Mesenchymal stem cell (in vitro differentiated cells and primary cell): ENCODE measurements around the gene NR4A1.
A peak's percentile ranks its signal among the peaks of the same experiment; 100 is the strongest.

Experiments
- DNase-seq: peaks from one replicate; pipeline ENCODE4 v3.0.0-alpha.2; 2013
- H2AFZ ChIP-seq: one replicate; pipeline ENCODE4 v1.6.1; 2013; ENCODE audit warnings: low read depth, mild to moderate bottlenecking, control low read depth, inconsistent platforms, low read length, moderate library complexity
- H2AK5ac ChIP-seq: 2 replicates; pipeline ENCODE4 v1.6.1; 2013; ENCODE audit warnings: low read length, moderate library complexity, mild to moderate bottlenecking, inconsistent platforms; ENCODE audit not compliant: severe bottlenecking
- H2BK120ac ChIP-seq: one replicate; pipeline ENCODE4 v1.6.1; 2013; ENCODE audit warnings: low read depth, mild to moderate bottlenecking, inconsistent platforms, low read length, moderate library complexity
- H2BK12ac ChIP-seq, 2 experiments: one replicate each; pipeline ENCODE4 v1.6.1; 2013; ENCODE audit warnings: inconsistent platforms in 2 of 2, low read length in 2 of 2, mild to moderate bottlenecking in 2 of 2, moderate library complexity in 2 of 2, control low read depth in 1 of 2
- H2BK15ac ChIP-seq: one replicate; pipeline ENCODE4 v1.6.1; 2013; ENCODE audit warnings: mild to moderate bottlenecking, low read depth, inconsistent platforms; ENCODE audit not compliant: poor library complexity, severe bottlenecking
- H2BK5ac ChIP-seq: 2 replicates; pipeline ENCODE4 v1.6.1; 2013; ENCODE audit warnings: low read depth, mild to moderate bottlenecking, low read length, control low read depth, inconsistent platforms; ENCODE audit not compliant: poor library complexity, severe bottlenecking
- H3K14ac ChIP-seq, 2 experiments: one replicate each; pipeline ENCODE4 v1.6.1; 2013; ENCODE audit warnings: inconsistent platforms in 2 of 2, low read length in 2 of 2, control low read depth in 1 of 2, mild to moderate bottlenecking in 1 of 2, moderate library complexity in 1 of 2
- H3K18ac ChIP-seq, 2 experiments: one replicate each; pipeline ENCODE4 v1.6.1; 2013; ENCODE audit warnings: inconsistent platforms in 2 of 2, low read length in 2 of 2, control low read depth in 1 of 2, low read depth in 1 of 2, mild to moderate bottlenecking in 1 of 2
- H3K23ac ChIP-seq, 2 experiments: one replicate each; pipeline ENCODE4 v1.6.1; 2013; ENCODE audit warnings: inconsistent platforms in 2 of 2, low read length in 2 of 2, mild to moderate bottlenecking in 2 of 2, moderate library complexity in 2 of 2, control low read depth in 1 of 2
- H3K27ac ChIP-seq: 2 replicates; pipeline ENCODE4 v1.5.1; 2013; ENCODE audit warnings: mild to moderate bottlenecking, moderate library complexity, low read length, control low read depth, inconsistent platforms; ENCODE audit not compliant: poor library complexity, severe bottlenecking
- H3K27me3 ChIP-seq, 2 experiments: 2 replicates each; pipeline versions ENCODE4 v1.6.1 to v1.7.0; 2013; ENCODE audit warnings: low read length in 2 of 2, mild to moderate bottlenecking in 2 of 2, moderate library complexity in 2 of 2, control low read depth in 1 of 2, inconsistent platforms in 1 of 2; ENCODE audit not compliant: control insufficient read depth in 1 of 2, insufficient read depth in 1 of 2
- H3K36me3 ChIP-seq, 2 experiments: 2 replicates each; pipeline versions ENCODE4 v1.6.1 to v1.7.0; 2013; ENCODE audit warnings: low read length in 2 of 2, control low read depth in 1 of 2, inconsistent platforms in 1 of 2, low read depth in 1 of 2, mild to moderate bottlenecking in 1 of 2; ENCODE audit not compliant: insufficient read depth in 2 of 2, control insufficient read depth in 1 of 2
- H3K4ac ChIP-seq, 2 experiments: one replicate each; pipeline ENCODE4 v1.6.1; 2013; ENCODE audit warnings: inconsistent platforms in 2 of 2, low read length in 2 of 2, mild to moderate bottlenecking in 2 of 2, moderate library complexity in 2 of 2, control low read depth in 1 of 2, low read depth in 1 of 2
- H3K4me1 ChIP-seq: 2 replicates; pipeline ENCODE4 v1.6.1; 2013; ENCODE audit warnings: low read depth, low read length, control low read depth; ENCODE audit not compliant: control insufficient read depth, insufficient read depth
- H3K4me2 ChIP-seq: 2 replicates; pipeline ENCODE4 v1.6.1; 2013; ENCODE audit warnings: low read length, mild to moderate bottlenecking, inconsistent platforms; ENCODE audit not compliant: poor library complexity, severe bottlenecking
- H3K4me3 ChIP-seq, 2 experiments: 2 replicates each; pipeline versions ENCODE4 v1.5.1 to v1.7.0; 2013; ENCODE audit warnings: low read length in 2 of 2, mild to moderate bottlenecking in 2 of 2, control low read depth in 1 of 2, low read depth in 1 of 2; ENCODE audit not compliant: insufficient read depth in 1 of 2
- H3K79me1 ChIP-seq: replicated peaks from 2 replicates; pipeline ENCODE4 v1.6.1; 2013; ENCODE audit warnings: mild to moderate bottlenecking, control low read depth, low read length, inconsistent platforms; ENCODE audit not compliant: poor library complexity, severe bottlenecking
- H3K9ac ChIP-seq: 2 replicates; pipeline ENCODE4 v1.7.0; 2013; ENCODE audit warnings: mild to moderate bottlenecking, low read length, moderate library complexity
- H3K9me3 ChIP-seq: 2 replicates; pipeline ENCODE4 v1.7.0; 2013; ENCODE audit warnings: mild to moderate bottlenecking, low read length; ENCODE audit not compliant: control insufficient read depth
- H4K8ac ChIP-seq: one replicate; pipeline ENCODE4 v1.6.1; 2013; ENCODE audit warnings: inconsistent platforms, mild to moderate bottlenecking, low read length, moderate library complexity
- H4K91ac ChIP-seq: one replicate; pipeline ENCODE4 v1.6.1; 2013; ENCODE audit warnings: mild to moderate bottlenecking, low read length, inconsistent platforms
- WGBS: methylation state at CpG from one replicate; pipeline ENCODE4 v1.1.7; 2013; ENCODE audit warnings: mixed read lengths; 5-methylcytosine and 5-hydroxymethylcytosine counted together

The NR4A1 gene

DNA sequence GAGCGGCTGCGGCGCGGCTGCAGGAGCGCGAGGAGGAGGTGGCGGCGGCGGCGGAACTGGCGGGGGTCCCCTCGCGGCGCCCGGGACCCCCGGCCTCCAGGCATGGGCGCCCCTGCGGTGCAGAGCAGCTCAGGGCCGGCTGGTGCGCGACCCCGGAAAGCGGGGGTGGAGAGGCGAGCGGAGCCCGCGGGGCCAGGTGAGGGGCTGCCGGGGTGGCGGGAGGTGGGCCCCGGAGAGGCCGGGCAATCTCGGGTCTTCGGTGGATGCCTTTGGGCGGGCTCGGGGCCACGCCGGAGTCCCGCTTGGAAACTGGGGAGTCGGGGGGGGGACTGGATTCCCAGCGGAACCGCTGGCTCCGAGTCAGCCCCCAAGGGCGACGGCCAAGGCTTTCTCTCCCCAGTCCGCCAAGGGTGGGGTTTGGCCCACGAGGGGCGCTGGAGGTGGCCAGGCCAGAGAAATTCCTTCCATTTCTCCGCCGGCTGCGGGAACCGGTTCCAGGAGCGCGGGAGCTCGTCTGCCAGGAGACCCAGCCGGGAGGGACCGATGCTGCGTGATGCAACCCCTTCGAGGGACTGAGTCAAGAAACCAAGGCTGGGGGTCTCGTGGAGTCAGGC, 13.9 kb upstream of the NR4A1 start:
- H3K79me1 ChIP-seq = no peaks in the 10 kb centered on the region
- no peak overlapping the region for H3K14ac ChIP-seq
- peak overlapping the region in 1 of 2 experiments; percentile 30 for H3K4ac ChIP-seq
- peaks cover 5 to 10% of the 10 kb centered on the region in 2 experiments for H3K27me3 ChIP-seq
- no peak overlapping the region for H2BK5ac ChIP-seq
- no peak overlapping the region for H3K23ac ChIP-seq
- no peak overlapping the region for H4K8ac ChIP-seq
- H4K91ac ChIP-seq = no peak overlapping the region
- no peak overlapping the region for H2BK120ac ChIP-seq
- 1% methylated on average over 36 of the region's 59 CpGs for WGBS
- peak overlapping the region; percentile 54 to 80 for H3K4me3 ChIP-seq
- H3K4me2 ChIP-seq = peak overlapping the region; percentile 92
- H3K4me1 ChIP-seq = peaks cover 10% of the 10 kb centered on the region
- H2AFZ ChIP-seq = peak overlapping the region; percentile 36
- H2AK5ac ChIP-seq = no peak overlapping the region
- H3K36me3 ChIP-seq = no peaks in the 10 kb centered on the region
- H3K27ac ChIP-seq = no peak overlapping the region
- peak; percentile 74 for DNase-seq
- H3K18ac ChIP-seq = peak overlapping the region; percentile 40 to 72
- H3K9me3 ChIP-seq = no peaks in the 10 kb centered on the region
- H2BK15ac ChIP-seq = no peak overlapping the region
- H3K9ac ChIP-seq = peak overlapping the region; percentile 95
- H2BK12ac ChIP-seq = peak overlapping the region in 1 of 2 experiments; percentile 43

DNA sequence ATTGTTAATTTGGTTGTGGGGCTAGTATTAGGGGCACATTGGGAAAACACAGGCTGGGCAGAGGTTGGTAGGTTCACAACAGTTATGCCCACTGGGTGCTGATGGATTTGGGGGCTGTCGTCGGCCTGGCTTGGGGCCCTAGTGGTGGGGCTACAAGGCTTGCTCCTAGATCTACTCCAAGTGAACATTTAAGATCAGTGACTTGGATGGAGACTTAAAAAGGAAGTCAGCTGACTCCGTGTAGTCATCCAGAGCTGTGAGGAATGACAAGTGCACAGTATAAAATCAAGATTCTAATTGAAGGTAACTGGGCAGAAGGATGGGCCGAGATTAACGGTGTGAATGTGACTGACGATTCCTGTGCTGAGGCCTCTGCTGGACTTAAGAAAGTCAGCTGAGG, 12.8 kb upstream of the NR4A1 start:
- DNase-seq = no peak
- Histone ChIP-seq H3K9me3 (no peaks in the 10 kb centered on the region), H3K27me3 (peaks cover 5 to 10% of the 10 kb centered on the region in 2 experiments), H3K9ac (peak overlapping the region; percentile 95), H2BK5ac (no peak overlapping the region), H3K27ac (no peak overlapping the region), H3K4ac (no peak overlapping the region), H3K23ac (no peak overlapping the region), H3K14ac (no peak overlapping the region), H2AFZ (no peak overlapping the region), H2BK12ac (no peak overlapping the region), H3K36me3 (no peaks in the 10 kb centered on the region), H4K91ac (no peak overlapping the region), H4K8ac (no peak overlapping the region), H2BK15ac (no peak overlapping the region), H3K79me1 (no peaks in the 10 kb centered on the region), H3K4me3 (no peak overlapping the region), H3K18ac (no peak overlapping the region), H2BK120ac (no peak overlapping the region), H3K4me1 (peaks cover 9% of the 10 kb centered on the region), H3K4me2 (no peak overlapping the region), H2AK5ac (no peak overlapping the region)
- 83% methylated on average over 6 of the region's 6 CpGs for WGBS

DNA sequence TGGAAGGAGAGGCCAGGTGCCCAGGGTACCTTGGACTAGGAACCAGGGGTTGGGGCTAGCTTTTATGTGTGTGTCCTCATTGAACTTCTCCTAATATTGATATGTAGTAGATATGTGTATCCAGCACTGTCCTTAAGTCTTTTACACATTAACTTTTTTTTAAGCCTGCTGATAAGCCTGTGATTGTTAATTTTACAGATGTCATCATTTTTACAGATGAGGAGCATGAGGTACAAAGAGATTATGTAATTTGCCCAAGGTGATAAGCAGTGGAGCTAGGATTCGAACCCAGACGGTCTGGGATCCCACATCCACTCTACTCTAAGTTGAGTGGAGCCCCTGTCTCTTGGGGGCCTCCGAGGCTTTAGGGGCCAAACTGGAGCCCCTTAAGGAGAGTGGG, 10.2 kb upstream of the NR4A1 start:
- H3K23ac ChIP-seq = no peak overlapping the region
- no peak overlapping the region for H2BK15ac ChIP-seq
- 81% methylated on average over 3 of the region's 3 CpGs for WGBS
- H3K36me3 ChIP-seq = no peaks in the 10 kb centered on the region
- no peak overlapping the region for H3K4me3 ChIP-seq
- no peak for DNase-seq
- no peak overlapping the region for H2AFZ ChIP-seq
- H3K14ac ChIP-seq = no peak overlapping the region
- no peaks in the 10 kb centered on the region for H3K9me3 ChIP-seq
- no peak overlapping the region for H2BK5ac ChIP-seq
- H3K4me2 ChIP-seq = no peak overlapping the region
- H4K91ac ChIP-seq = no peak overlapping the region
- H2BK120ac ChIP-seq = no peak overlapping the region
- no peak overlapping the region for H3K9ac ChIP-seq
- H2AK5ac ChIP-seq = no peak overlapping the region
- peaks cover 0 to 5% of the 10 kb centered on the region in 2 experiments for H3K27me3 ChIP-seq
- no peak overlapping the region for H4K8ac ChIP-seq
- H3K4me1 ChIP-seq = peaks cover 9% of the 10 kb centered on the region
- H3K79me1 ChIP-seq = no peaks in the 10 kb centered on the region
- no peak overlapping the region for H3K18ac ChIP-seq
- no peak overlapping the region for H3K4ac ChIP-seq
- H2BK12ac ChIP-seq = no peak overlapping the region
- no peak overlapping the region for H3K27ac ChIP-seq

DNA sequence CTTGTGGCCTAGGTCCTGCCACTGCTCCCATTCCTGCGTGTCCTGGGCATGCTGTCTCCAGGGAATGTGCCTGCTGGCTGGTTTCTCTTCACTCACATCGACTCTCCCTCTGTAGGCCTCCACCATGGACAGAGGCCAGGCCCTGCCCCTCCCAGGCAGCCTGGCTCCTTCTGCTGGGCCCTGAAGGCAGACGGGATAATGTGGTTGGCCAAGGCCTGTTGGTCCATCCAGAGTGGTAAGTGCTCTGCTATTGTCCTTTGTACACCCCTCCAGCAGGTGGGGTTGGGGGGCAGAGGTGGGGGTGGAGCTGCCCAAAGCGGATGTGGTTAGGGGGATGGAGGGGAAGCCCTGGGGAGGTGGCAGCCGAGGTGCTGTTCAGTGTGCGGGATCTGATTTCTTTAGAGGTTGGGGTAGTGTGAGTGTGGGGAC, 9.5 kb upstream of the NR4A1 start:
- Histone ChIP-seq H3K27ac (no peak overlapping the region), H3K18ac (no peak overlapping the region), H3K23ac (no peak overlapping the region), H2BK15ac (no peak overlapping the region), H3K4ac (no peak overlapping the region), H3K4me1 (peaks cover 6% of the 10 kb centered on the region), H3K9me3 (no peaks in the 10 kb centered on the region), H3K79me1 (no peaks in the 10 kb centered on the region), H2AFZ (no peak overlapping the region), H3K27me3 (no peaks in the 10 kb centered on the region), H2BK5ac (no peak overlapping the region), H3K4me2 (no peak overlapping the region), H2AK5ac (no peak overlapping the region), H2BK12ac (no peak overlapping the region), H3K9ac (no peak overlapping the region), H4K91ac (no peak overlapping the region), H3K4me3 (no peak overlapping the region), H3K36me3 (no peaks in the 10 kb centered on the region), H4K8ac (no peak overlapping the region), H3K14ac (no peak overlapping the region), H2BK120ac (no peak overlapping the region)
- 67% methylated on average over 6 of the region's 6 CpGs for whole genome bisulfite sequencing
- peak; percentile 49 for DNase-seq
